Measurements from ENCODE around the gene GJB2.
A peak's percentile ranks its signal among the peaks of the same experiment; 100 is the strongest.

Gene GJB2

GRCh38 chr13:20206065-20206697 is 13.4 kb upstream of the GJB2 start:
- H3K4me1 Mint-ChIP-seq, result no peaks in the 10 kb centered on the region
- H3K4me3 Mint-ChIP-seq, result no peak overlapping the region
- DNase-seq, result no peak
- H3K36me3 Mint-ChIP-seq, result no peaks in the 10 kb centered on the region
- H3K9me3 Mint-ChIP-seq, result peaks cover 3 to 4% of the 10 kb centered on the region in 2 donors
- no peak for ATAC-seq (replicated peaks)
- H3K27me3 Mint-ChIP-seq, result peaks cover 23% of the 10 kb centered on the region in 2 donors
- H3K27ac Mint-ChIP-seq, result no peak overlapping the region

DNA sequence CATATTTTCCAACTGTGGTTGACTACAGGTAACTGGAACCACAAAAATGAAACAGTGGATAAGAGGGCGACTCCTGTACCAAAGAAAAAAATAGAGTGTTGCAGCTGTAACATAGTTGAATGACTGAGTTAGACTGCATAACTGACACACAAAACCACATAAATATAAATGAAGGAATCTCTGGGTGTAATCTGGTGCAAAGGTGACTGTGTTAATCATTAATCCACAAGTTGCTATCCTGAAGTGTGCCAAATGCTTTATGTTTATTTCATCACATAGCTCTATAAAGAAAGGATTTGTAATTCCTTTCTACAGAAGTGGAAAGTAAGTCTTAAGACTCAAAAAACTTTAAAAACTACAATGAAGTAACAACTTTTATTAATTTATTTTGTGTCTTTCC is 6.0 kb upstream of the GJB2 start:
- DNase-seq, result no peak
- H3K27ac Mint-ChIP-seq, result no peak overlapping the region
- no peak overlapping the region for H3K4me3 Mint-ChIP-seq
- peaks cover 3 to 4% of the 10 kb centered on the region in 2 donors for H3K9me3 Mint-ChIP-seq
- peaks cover 40 to 46% of the 10 kb centered on the region in 2 donors for H3K27me3 Mint-ChIP-seq
- H3K4me1 Mint-ChIP-seq, result peaks cover 14 to 16% of the 10 kb centered on the region in 2 donors
- ATAC-seq (replicated peaks), result no peak
- no peaks in the 10 kb centered on the region for H3K36me3 Mint-ChIP-seq

- H3K36me3 Mint-ChIP-seq, result no peaks in the 10 kb centered on the region
- peaks cover 43 to 47% of the 10 kb centered on the region in 2 donors for H3K27me3 Mint-ChIP-seq
- no peak overlapping the region for H3K27ac Mint-ChIP-seq
- H3K4me3 Mint-ChIP-seq, result no peak overlapping the region
- DNase-seq (no peak), ATAC-seq (replicated peaks) (no peak)
- H3K4me1 Mint-ChIP-seq, result peaks cover 17 to 22% of the 10 kb centered on the region in 2 donors
- peaks cover 3 to 4% of the 10 kb centered on the region in 2 donors for H3K9me3 Mint-ChIP-seq
These were observed 4.7 kb upstream of the GJB2 start for GRCh38 chr13:20197361-20197834.

DNA sequence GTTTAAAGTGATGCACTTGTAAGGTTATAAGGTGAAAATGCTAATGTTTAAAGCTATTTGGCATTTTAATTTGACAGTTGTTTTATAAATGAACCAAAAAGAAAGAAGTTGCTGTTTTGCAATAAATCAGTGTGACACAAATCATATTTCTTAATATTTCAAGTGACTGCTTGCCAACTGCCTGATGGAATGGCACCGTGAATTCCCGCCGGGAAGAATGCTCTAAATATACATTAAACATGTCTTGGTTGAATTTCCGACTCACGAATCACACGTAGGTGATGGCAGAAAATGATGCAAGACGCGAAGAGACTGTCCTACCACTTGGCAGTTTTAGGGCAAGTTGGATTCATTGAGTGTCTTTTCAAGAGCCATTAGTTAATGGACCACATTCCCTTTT is 3.1 kb upstream of the GJB2 start:
- no peak for DNase-seq
- no peak for ATAC-seq (replicated peaks)
- Mint-ChIP-seq H3K36me3 (no peaks in the 10 kb centered on the region), H3K27ac (no peak overlapping the region), H3K27me3 (peaks cover 50 to 57% of the 10 kb centered on the region in 2 donors), H3K4me3 (no peak overlapping the region), H3K4me1 (peaks cover 21 to 31% of the 10 kb centered on the region in 2 donors), H3K9me3 (no peaks in the 10 kb centered on the region)

- no peak overlapping the region for H3K27ac Mint-ChIP-seq
- no peaks in the 10 kb centered on the region for H3K9me3 Mint-ChIP-seq
- peaks cover 21 to 31% of the 10 kb centered on the region in 2 donors for H3K4me1 Mint-ChIP-seq
- DNase-seq, result peak; percentile 11
- H3K36me3 Mint-ChIP-seq, result peaks cover 0 to 4% of the 10 kb centered on the region in 2 donors
- peak overlapping the region; percentile 79 to 86 for H3K4me3 Mint-ChIP-seq
- H3K27me3 Mint-ChIP-seq, result peaks cover 50 to 54% of the 10 kb centered on the region in 2 donors
- peak; percentile 56 to 64 for ATAC-seq (replicated peaks)
These were observed 1.3 kb upstream of the GJB2 start for GRCh38 chr13:20193907-20194631.

- ATAC-seq (replicated peaks) (peak; percentile 26 to 32), DNase-seq (no peak)
- peaks cover 0 to 6% of the 10 kb centered on the region in 2 donors for H3K36me3 Mint-ChIP-seq
- peaks cover 50 to 54% of the 10 kb centered on the region in 2 donors for H3K27me3 Mint-ChIP-seq
- H3K4me3 Mint-ChIP-seq, result peak overlapping the region; percentile 79 to 86
- H3K4me1 Mint-ChIP-seq, result peaks cover 21 to 31% of the 10 kb centered on the region in 2 donors
- peak overlapping the region; percentile 31 for H3K27ac Mint-ChIP-seq
- no peaks in the 10 kb centered on the region for H3K9me3 Mint-ChIP-seq
These were observed 596 bp upstream of the GJB2 start for GRCh38 chr13:20193162-20193906.

DNA sequence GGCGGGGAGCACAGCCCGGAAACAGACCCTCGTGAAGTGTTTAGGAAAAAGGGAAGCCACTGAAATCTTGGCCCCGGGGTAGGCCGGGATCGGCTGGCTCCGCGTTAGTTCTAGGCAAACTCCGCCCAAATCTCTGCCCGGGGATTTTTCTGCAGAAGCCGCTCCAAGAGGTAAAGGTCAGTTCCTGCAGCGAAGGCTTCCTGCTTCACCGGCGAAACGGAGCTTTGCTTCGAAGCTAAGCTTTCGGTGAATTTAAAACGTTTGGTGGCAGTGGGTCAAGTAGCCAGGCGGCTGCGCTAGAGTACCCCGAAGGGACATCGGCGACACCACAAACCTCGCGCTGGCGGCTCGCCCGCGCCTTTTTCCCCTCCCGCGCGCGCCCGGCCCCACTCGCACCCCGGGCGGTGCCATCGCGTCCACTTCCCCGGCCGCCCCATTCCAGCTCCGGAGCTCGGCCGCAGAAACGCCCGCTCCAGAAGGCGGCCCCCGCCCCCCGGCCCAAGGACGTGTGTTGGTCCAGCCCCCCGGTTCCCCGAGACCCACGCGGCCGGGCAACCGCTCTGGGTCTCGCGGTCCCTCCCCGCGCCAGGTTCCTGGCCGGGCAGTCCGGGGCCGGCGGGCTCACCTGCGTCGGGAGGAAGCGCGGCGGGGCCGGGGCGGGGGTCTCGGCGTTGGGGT is 441 bp downstream of the GJB2 start:
- peaks cover 45 to 50% of the 10 kb centered on the region in 2 donors for H3K27me3 Mint-ChIP-seq
- peaks cover 0 to 6% of the 10 kb centered on the region in 2 donors for H3K36me3 Mint-ChIP-seq
- H3K27ac Mint-ChIP-seq, result peak overlapping the region; percentile 25
- ATAC-seq (replicated peaks) (peak; percentile 17 to 30), DNase-seq (no peak)
- peaks cover 21 to 31% of the 10 kb centered on the region in 2 donors for H3K4me1 Mint-ChIP-seq
- H3K4me3 Mint-ChIP-seq, result peak overlapping the region; percentile 81 to 83
- no peaks in the 10 kb centered on the region for H3K9me3 Mint-ChIP-seq

- Mint-ChIP-seq H3K9me3 (no peaks in the 10 kb centered on the region), H3K4me1 (peaks cover 19 to 31% of the 10 kb centered on the region in 2 donors), H3K27ac (peak overlapping the region; percentile 25), H3K36me3 (peaks cover 0 to 6% of the 10 kb centered on the region in 2 donors), H3K4me3 (peak overlapping the region; percentile 81 to 83), H3K27me3 (peaks cover 39 to 50% of the 10 kb centered on the region in 2 donors)
- ATAC-seq (replicated peaks), result peak; percentile 48
- no peak for DNase-seq
These were observed 1.2 kb downstream of the GJB2 start for GRCh38 chr13:20191311-20192157.

- DNase-seq (no peak), ATAC-seq (replicated peaks) (no peak)
- Mint-ChIP-seq H3K36me3 (peaks cover 0 to 6% of the 10 kb centered on the region in 2 donors), H3K4me3 (no peak overlapping the region), H3K27ac (no peak overlapping the region), H3K4me1 (peaks cover 19 to 31% of the 10 kb centered on the region in 2 donors), H3K9me3 (no peaks in the 10 kb centered on the region), H3K27me3 (peaks cover 33 to 50% of the 10 kb centered on the region in 2 donors)
These were observed 2.0 kb downstream of the GJB2 start for GRCh38 chr13:20190481-20191310.

- peaks cover 28 to 44% of the 10 kb centered on the region in 2 donors for H3K27me3 Mint-ChIP-seq
These were observed 2.7 kb downstream of the GJB2 start for GRCh38 chr13:20190076-20190475.

GRCh38 chr13:20188667-20189553 is 3.8 kb downstream of the GJB2 start:
- peaks cover 16 to 32% of the 10 kb centered on the region in 2 donors for H3K27me3 Mint-ChIP-seq
- no peak overlapping the region for H3K4me3 Mint-ChIP-seq
- H3K27ac Mint-ChIP-seq, result no peak overlapping the region
- peak in 1 of 2 donors; percentile 39 for ATAC-seq (replicated peaks)
- H3K4me1 Mint-ChIP-seq, result peaks cover 6 to 18% of the 10 kb centered on the region in 2 donors
- peaks cover 0 to 6% of the 10 kb centered on the region in 2 donors for H3K36me3 Mint-ChIP-seq
- no peak for DNase-seq
- H3K9me3 Mint-ChIP-seq, result no peaks in the 10 kb centered on the region

More at GRCh38 chr13:20190076-20190475, 2.7 kb downstream of the GJB2 start:
- no peak overlapping the region for H3K27ac Mint-ChIP-seq
- H3K4me3 Mint-ChIP-seq, result no peak overlapping the region
- peaks cover 18 to 30% of the 10 kb centered on the region in 2 donors for H3K4me1 Mint-ChIP-seq
- H3K36me3 Mint-ChIP-seq, result peaks cover 0 to 6% of the 10 kb centered on the region in 2 donors
- DNase-seq (no peak), ATAC-seq (replicated peaks) (no peak)
- no peaks in the 10 kb centered on the region for H3K9me3 Mint-ChIP-seq

DNA sequence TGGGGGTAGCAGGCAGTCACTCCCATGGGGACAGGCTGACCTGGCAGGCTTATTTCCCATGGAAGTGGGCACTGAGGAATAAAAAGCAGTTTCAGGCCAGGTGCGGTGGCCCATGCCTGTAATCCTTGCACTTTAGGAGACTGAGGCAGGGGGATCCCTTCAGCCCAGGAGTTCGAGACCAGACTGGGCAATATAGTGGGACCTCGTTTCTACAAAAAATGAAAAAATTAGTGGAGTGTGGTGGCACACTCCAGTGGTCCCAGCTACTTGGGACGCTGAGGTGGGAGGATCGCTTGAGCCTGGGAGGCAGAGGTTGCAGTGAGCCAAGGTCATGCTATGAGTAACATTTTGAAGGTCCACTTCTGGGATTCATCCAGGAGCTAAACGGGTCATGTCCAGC is 6.0 kb downstream of the GJB2 start:
- DNase-seq, result no peak
- ATAC-seq (replicated peaks), result no peak
- Mint-ChIP-seq H3K27ac (no peak overlapping the region), H3K4me3 (no peak overlapping the region), H3K9me3 (no peaks in the 10 kb centered on the region), H3K27me3 (peaks cover 11 to 29% of the 10 kb centered on the region in 2 donors), H3K4me1 (peaks cover 3 to 5% of the 10 kb centered on the region in 2 donors), H3K36me3 (peaks cover 0 to 6% of the 10 kb centered on the region in 2 donors)

All from stimulated activated naive B cell treated with anti-CD40 and anti-IgM and Interleukin-4, amounts not matched to agents 10 μg/mL and 1 μg/mL and 100 μg/mL, for 72 hours (primary cell).